RWPE2 (cell line): ENCODE data around the gene ZNF469.

Source experiments
- ATAC-seq: fragments of 200-7000 bp; cut with Tn5 transposase; 3 replicates; pipeline ENCODE4 v1.9.1; 2021; ENCODE audit warnings: low read depth
- DNase-seq: peaks from one replicate; pipeline ENCODE4 v3.0.0-alpha.2; 2020; ENCODE audit warnings: low spot score
- H3K27ac ChIP-seq: fragments of 450-650 bp; 2 replicates; pipeline ENCODE4 v1.5.1; 2017; ENCODE audit warnings: mild to moderate bottlenecking; ENCODE audit not compliant: poor library complexity, severe bottlenecking
- H3K27me3 ChIP-seq: fragments of 250-450 bp; sonication (Bioruptor Pico); 2 replicates; pipeline ENCODE4 v1.5.1; 2021; ENCODE audit warnings: mild to moderate bottlenecking, moderate library complexity; ENCODE audit not compliant: insufficient read depth, poor library complexity, severe bottlenecking
- H3K36me3 ChIP-seq: fragments of 250-450 bp; sonication (Bioruptor Pico); 2 replicates; pipeline ENCODE4 v1.5.1; 2020; ENCODE audit warnings: low read depth, mild to moderate bottlenecking, moderate library complexity
- H3K4me1 ChIP-seq: fragments of 250-450 bp; sonication (Bioruptor Pico); 2 replicates; pipeline ENCODE4 v1.5.1; 2021; ENCODE audit warnings: mild to moderate bottlenecking, moderate library complexity; ENCODE audit not compliant: insufficient read depth, poor library complexity, severe bottlenecking
- H3K4me3 ChIP-seq: fragments of 250-450 bp; sonication (Bioruptor Pico); 2 replicates; pipeline ENCODE4 v1.5.1; 2021; ENCODE audit warnings: mild to moderate bottlenecking, moderate library complexity; ENCODE audit not compliant: severe bottlenecking
- H3K9me3 ChIP-seq: fragments of 250-450 bp; sonication (Bioruptor Pico); 2 replicates; pipeline ENCODE4 v1.5.1; 2021; ENCODE audit warnings: mild to moderate bottlenecking, moderate library complexity; ENCODE audit not compliant: severe bottlenecking
- CTCF ChIP-seq: fragments of 450-650 bp; IDR thresholded peaks from one replicate; pipeline ENCODE4 v1.5.1; 2017; ENCODE audit warnings: mild to moderate bottlenecking, moderate library complexity; ENCODE audit not compliant: poor library complexity, severe bottlenecking

ZNF469 gene

DNA sequence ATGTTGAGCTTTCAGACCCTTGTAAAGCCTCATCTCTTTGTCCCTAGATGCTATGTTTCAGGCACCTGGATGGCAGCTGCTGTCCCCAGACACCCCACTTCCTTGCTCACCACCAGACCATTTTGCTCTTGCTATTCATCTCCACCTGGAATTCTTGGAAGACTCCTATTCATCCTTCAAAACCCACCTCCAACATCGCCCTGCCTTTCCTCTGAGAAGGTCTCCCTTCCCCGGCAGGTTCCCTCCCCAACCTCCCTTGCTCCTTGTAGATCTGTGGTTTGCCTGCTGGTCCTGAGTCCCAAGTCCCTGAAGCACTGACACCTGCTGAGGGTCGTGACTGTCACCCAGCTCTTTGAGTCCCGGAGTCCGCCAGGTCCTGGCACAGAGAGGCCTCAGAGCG lies 9.9 kb downstream of the ZNF469 start:
- H3K27ac ChIP-seq: no peak overlapping the region
- no peaks in the 10 kb centered on the region for H3K9me3 ChIP-seq
- H3K4me3 ChIP-seq: no peak overlapping the region
- DNase-seq (no peak), ATAC-seq (no peak)
- no peaks in the 10 kb centered on the region for H3K4me1 ChIP-seq
- no peaks in the 10 kb centered on the region for H3K36me3 ChIP-seq
- no peaks in the 10 kb centered on the region for H3K27me3 ChIP-seq
- TF ChIP-seq CTCF: no peak

DNA sequence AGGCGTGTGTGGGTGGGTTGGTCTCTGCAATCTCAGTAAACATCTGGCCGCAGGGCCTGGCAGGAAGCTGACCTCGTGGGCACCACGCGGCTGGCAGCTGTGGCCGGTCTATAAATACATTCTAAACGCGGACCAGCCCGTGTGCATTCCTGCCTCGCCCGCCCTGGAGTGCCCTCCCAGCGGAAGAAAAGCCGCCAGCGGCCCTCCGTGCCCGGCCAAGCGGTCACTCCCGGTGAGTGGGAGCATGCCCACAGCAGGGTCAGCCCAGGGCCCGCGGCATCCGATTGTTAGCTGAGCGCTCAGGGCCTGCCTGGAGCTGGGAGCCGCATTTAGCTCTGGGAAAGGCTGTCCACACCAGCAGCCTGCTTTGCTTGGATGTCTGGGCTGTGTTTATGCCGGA lies 10.3 kb downstream of the ZNF469 start:
- no peak for TF ChIP-seq CTCF
- no peak overlapping the region for H3K4me3 ChIP-seq
- no peaks in the 10 kb centered on the region for H3K9me3 ChIP-seq
- no peaks in the 10 kb centered on the region for H3K4me1 ChIP-seq
- H3K27ac ChIP-seq: no peak overlapping the region
- no peaks in the 10 kb centered on the region for H3K36me3 ChIP-seq
- H3K27me3 ChIP-seq: no peaks in the 10 kb centered on the region
- ATAC-seq (no peak), DNase-seq (no peak)

DNA sequence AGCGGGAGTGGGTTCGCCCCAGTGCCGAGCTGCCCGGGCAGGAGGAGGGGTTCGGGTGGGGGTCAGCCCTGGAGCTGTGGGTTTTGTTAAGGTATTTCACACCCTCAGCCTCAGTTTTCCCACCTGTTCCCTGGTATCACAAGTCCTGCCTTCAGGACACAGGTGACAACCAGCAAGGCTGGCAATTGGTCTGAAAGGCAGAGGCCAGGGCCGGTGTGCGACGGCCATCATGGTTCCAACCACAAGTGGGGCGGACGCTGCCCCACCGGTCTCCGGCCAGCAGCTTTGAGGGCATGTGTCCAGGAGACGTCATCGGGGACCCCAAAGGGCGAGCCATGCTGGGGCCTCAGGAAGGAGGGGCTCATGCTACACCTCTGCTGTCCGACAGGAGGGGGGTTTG lies 10.8 kb downstream of the ZNF469 start:
- DNase-seq (no peak), ATAC-seq (no peak)
- Histone ChIP-seq H3K36me3 (no peaks in the 10 kb centered on the region), H3K9me3 (no peaks in the 10 kb centered on the region), H3K27ac (no peak overlapping the region), H3K27me3 (no peaks in the 10 kb centered on the region), H3K4me3 (no peak overlapping the region), H3K4me1 (no peaks in the 10 kb centered on the region)
- TF ChIP-seq CTCF: no peak

DNA sequence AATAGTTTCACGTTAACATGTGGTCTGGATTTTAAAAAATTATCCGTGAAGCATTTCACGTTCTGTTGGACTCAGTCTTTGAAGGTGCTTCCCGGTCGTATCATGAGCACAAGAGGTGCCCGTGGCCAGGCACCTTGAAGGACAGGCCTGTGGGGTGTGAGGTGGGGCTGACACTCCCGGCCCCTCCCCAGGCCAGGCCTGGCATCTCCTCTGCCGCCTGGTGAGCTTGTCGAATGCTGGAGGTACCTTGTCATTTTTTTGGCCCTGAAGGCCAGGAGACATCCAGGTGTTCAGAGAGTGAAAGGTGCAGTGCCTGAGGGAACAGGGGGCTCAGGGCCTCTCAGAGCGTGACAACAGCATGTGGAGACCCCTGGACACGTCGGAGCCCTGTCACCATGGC lies 11.7 kb downstream of the ZNF469 start:
- no peaks in the 10 kb centered on the region for H3K9me3 ChIP-seq
- DNase-seq (no peak), ATAC-seq (no peak)
- no peaks in the 10 kb centered on the region for H3K36me3 ChIP-seq
- H3K4me1 ChIP-seq: no peaks in the 10 kb centered on the region
- no peak for TF ChIP-seq CTCF
- H3K27ac ChIP-seq: no peak overlapping the region
- no peaks in the 10 kb centered on the region for H3K27me3 ChIP-seq
- H3K4me3 ChIP-seq: no peak overlapping the region

DNA sequence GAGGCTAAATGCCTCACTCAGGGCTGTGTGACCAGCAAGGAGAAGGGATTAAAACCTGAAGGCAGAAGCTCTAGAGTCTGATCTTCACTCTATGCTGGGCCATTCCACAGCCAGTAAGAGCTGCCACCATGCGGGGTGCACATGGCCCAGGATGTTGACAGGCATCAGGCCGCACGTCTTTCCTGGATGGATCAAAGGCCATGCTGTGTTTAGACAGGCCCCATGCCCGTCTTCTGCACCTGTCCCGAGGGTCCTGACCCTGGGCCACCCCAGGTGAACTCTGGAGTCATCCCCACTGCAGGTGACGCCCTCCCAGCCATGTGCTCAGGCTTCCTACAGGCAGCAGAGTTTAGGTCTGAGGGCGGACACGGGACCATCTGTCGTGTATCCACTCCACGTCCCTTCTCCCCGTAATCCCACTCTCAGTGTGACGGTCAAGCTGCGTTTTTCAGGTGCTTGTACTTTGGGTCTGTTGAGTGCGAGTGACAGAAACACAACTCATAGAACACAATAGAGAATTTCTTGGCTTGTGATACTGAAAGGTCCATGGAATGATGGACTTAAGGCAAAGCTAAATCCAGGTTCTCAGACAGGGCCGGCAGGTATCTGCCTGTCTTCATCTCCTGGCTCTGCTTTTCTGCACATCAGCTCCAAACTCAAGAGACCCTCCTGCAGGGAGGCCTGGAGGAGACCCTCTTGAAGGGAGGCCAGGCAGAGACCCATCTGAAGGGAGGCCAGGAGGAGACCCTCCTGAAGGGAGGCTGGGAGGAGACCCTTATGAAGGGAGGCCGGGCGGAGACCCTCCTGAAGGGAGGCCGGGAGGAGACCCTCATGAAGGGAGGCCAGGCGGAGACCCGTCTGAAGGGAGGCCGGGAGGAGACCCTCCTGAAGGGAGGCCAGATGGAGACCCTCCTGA lies 13.2 kb downstream of the ZNF469 start:
- H3K4me3 ChIP-seq: no peak overlapping the region
- no peaks in the 10 kb centered on the region for H3K36me3 ChIP-seq
- no peak overlapping the region for H3K27ac ChIP-seq
- DNase-seq (no peak), ATAC-seq (no peak)
- H3K27me3 ChIP-seq: no peaks in the 10 kb centered on the region
- H3K4me1 ChIP-seq: no peaks in the 10 kb centered on the region
- no peaks in the 10 kb centered on the region for H3K9me3 ChIP-seq
- no peak for TF ChIP-seq CTCF
